Erythroblast (primary cell): ENCODE data around the gene NT5C1B.

ENCODE experiments used
- GATA1 ChIP-seq: IDR thresholded peaks from 2 replicates; pipeline ENCODE4 v1.6.1; 2011; ENCODE audit warnings: low read depth, mild to moderate bottlenecking, control low read depth, low read length, moderate library complexity
- POLR2A ChIP-seq: IDR thresholded peaks from 2 replicates; pipeline ENCODE4 v1.6.1; 2011; ENCODE audit warnings: mild to moderate bottlenecking, low read length

GRCh38 chr2:18578033-18578432, 11.3 kb downstream of the NT5C1B start:
- TF ChIP-seq POLR2A (no peak), GATA1 (no peak)
